A549 (cell line): ENCODE results near the gene NFX1. TPM values are rescaled to one million over a fixed set of nuclear protein-coding genes. Genes with fewer than 3 reads are reported as not detected.

ENCODE experiments used
- ATAC-seq, 2 experiments: fragments of 200-7000 bp in 1 of 2; fragments of >200 bp in 1 of 2; cut with Nextera tagmentation in 1 of 2; cut with Tn5 transposase in 1 of 2; 3 replicates each; pipeline versions ENCODE4 v1.8.0 to v1.9.1; 2018 to 2020; ENCODE audit warnings: mild to moderate bottlenecking in 1 of 2, moderate library complexity in 1 of 2
- CTCF ChIA-PET: fragments of 300-600 bp; sonication (Branson Sonifier 250); formaldehyde crosslinking; extraction: SDS; loops from one replicate; lab custom pipeline; 2021; ENCODE audit warnings: antibody characterized with exemption, inconsistent platforms; lab: Yijun Ruan, JAX
- POLR2A ChIA-PET: fragments of 350-600 bp; formaldehyde crosslinking; extraction: SDS; loops from one replicate; lab custom pipeline; 2021; ENCODE audit warnings: antibody characterized with exemption, inconsistent platforms; lab: Yijun Ruan, JAX
- DNase-seq, 2 experiments: peaks; one replicate each; pipeline versions ENCODE4 v3.0.0 to v3.0.0-alpha.2; 2011 to 2016; ENCODE audit warnings: low read depth in 1 of 2, low spot score in 1 of 2
- FAIRE-seq: peaks from 2 replicates; lab custom pipeline; 2011; peaks lifted over from hg19 to GRCh38; lab: Jason Lieb, UNC
- H3K27ac ChIP-seq, 2 experiments: fragments of >200 bp; sonication (Bioruptor Twin); formaldehyde crosslinking; 3 replicates each; pipeline ENCODE4 v1.5.1; 2016 to 2017
- H3K4me1 ChIP-seq: fragments of >200 bp; sonication (Bioruptor Twin); formaldehyde crosslinking; 3 replicates; pipeline ENCODE4 v1.6.1; 2016
- H3K4me2 ChIP-seq: fragments of >200 bp; sonication (Bioruptor Twin); formaldehyde crosslinking; 3 replicates; pipeline ENCODE4 v1.6.1; 2016
- H3K4me3 ChIP-seq: fragments of >200 bp; sonication (Bioruptor Twin); formaldehyde crosslinking; 3 replicates; pipeline ENCODE4 v1.5.1; 2016
- H3K9me3 ChIP-seq: fragments of >200 bp; sonication (Bioruptor Twin); formaldehyde crosslinking; 3 replicates; pipeline ENCODE4 v1.6.1; 2016
- ATOH8 ChIP-seq: fragments of 250-450 bp; sonication (Bioruptor Pico); IDR thresholded peaks from 2 replicates; pipeline ENCODE4 v1.5.0; 2020; ENCODE audit warnings: low read depth, mild to moderate bottlenecking, moderate library complexity
- BCL3 ChIP-seq: fragments of >200 bp; sonication (Bioruptor Twin); formaldehyde crosslinking; IDR thresholded peaks from 3 replicates; pipeline ENCODE4 v1.6.1; 2016
- BHLHE40 ChIP-seq: IDR thresholded peaks from 2 replicates; pipeline ENCODE4 v1.6.1; 2012; ENCODE audit warnings: low read depth, low read length, inconsistent platforms
- EHF ChIP-seq: fragments of 250-450 bp; sonication (Bioruptor Pico); IDR thresholded peaks from 2 replicates; pipeline ENCODE4 v1.5.0; 2020; ENCODE audit warnings: mild to moderate bottlenecking
- EHMT2 ChIP-seq: fragments of 200-600 bp; sonication (generic); IDR thresholded peaks from 2 replicates; pipeline ENCODE4 v1.6.1; 2016; ENCODE audit warnings: antibody characterized with exemption, low read depth, mild to moderate bottlenecking, moderate library complexity
- ESRRA ChIP-seq: fragments of 150-350 bp; IDR thresholded peaks from 2 replicates; pipeline ENCODE4 v1.6.1; 2014; ENCODE audit warnings: mild to moderate bottlenecking, low read length, borderline replicate concordance
- GATA3 ChIP-seq: IDR thresholded peaks from 2 replicates; pipeline ENCODE4 v1.6.1; 2012; ENCODE audit warnings: borderline replicate concordance
- HDAC2 ChIP-seq: fragments of 200-600 bp; sonication (generic); IDR thresholded peaks from 2 replicates; pipeline ENCODE4 v1.6.1; 2016
- HES2 ChIP-seq: fragments of >200 bp; sonication (Bioruptor Twin); formaldehyde crosslinking; IDR thresholded peaks from 2 replicates; pipeline ENCODE4 v1.6.1; 2016
- HMGXB4 ChIP-seq: fragments of 250-450 bp; sonication (Bioruptor Pico); IDR thresholded peaks from 2 replicates; pipeline ENCODE4 v1.5.0; 2021; ENCODE audit warnings: mild to moderate bottlenecking, moderate library complexity, borderline replicate concordance
- HOXB13 ChIP-seq: fragments of 250-450 bp; sonication (Bioruptor Pico); IDR thresholded peaks from 2 replicates; pipeline ENCODE4 v1.5.0; 2020; ENCODE audit warnings: low read depth, mild to moderate bottlenecking, moderate library complexity
- HOXB5 ChIP-seq: fragments of 250-450 bp; sonication (Bioruptor Pico); IDR thresholded peaks from 2 replicates; pipeline ENCODE4 v1.5.0; 2020; ENCODE audit warnings: mild to moderate bottlenecking, moderate library complexity
- MAFK ChIP-seq: fragments of 450-650 bp; IDR thresholded peaks from 2 replicates; pipeline ENCODE4 v1.6.1; 2014; ENCODE audit not compliant: partially characterized antibody
- MAX ChIP-seq: IDR thresholded peaks from 2 replicates; pipeline ENCODE4 v1.6.1; 2012
- NFE2L2 ChIP-seq: fragments of 150-350 bp; conservative IDR thresholded peaks from 2 replicates; pipeline ENCODE4 v1.6.1; 2014; ENCODE audit warnings: low read length
- PBX3 ChIP-seq: IDR thresholded peaks from 2 replicates; pipeline ENCODE4 v1.6.1; 2012
- POLR2AphosphoS2 ChIP-seq: conservative IDR thresholded peaks from 2 replicates; pipeline ENCODE4 v1.6.1; 2012; ENCODE audit warnings: low read length, improper control_type of control experiment, inconsistent platforms
- RARB ChIP-seq: fragments of 250-450 bp; sonication (Bioruptor Pico); IDR thresholded peaks from 2 replicates; pipeline ENCODE4 v1.8.0; 2021; ENCODE audit warnings: mild to moderate bottlenecking, moderate library complexity
- SMC3 ChIP-seq: fragments of >200 bp; sonication (Bioruptor Twin); formaldehyde crosslinking; IDR thresholded peaks from 3 replicates; pipeline ENCODE4 v1.6.1; 2018; ENCODE audit warnings: inconsistent platforms
- SREBF2 ChIP-seq: fragments of 450-650 bp; IDR thresholded peaks from 2 replicates; pipeline ENCODE4 v1.6.1; 2014; ENCODE audit warnings: mild to moderate bottlenecking, moderate library complexity
- TP53 ChIP-seq: fragments of 250-450 bp; sonication (Bioruptor Pico); IDR thresholded peaks from 2 replicates; pipeline ENCODE4 v1.5.0; 2021; ENCODE audit warnings: mild to moderate bottlenecking, moderate library complexity
- ZFP36 ChIP-seq: fragments of 450-650 bp; IDR thresholded peaks from 2 replicates; pipeline ENCODE4 v1.6.1; 2014; ENCODE audit warnings: borderline replicate concordance; ENCODE audit not compliant: partially characterized antibody
- WGBS: methylation state at CpG from one replicate; pipeline ENCODE4 v1.1.6; 2017; ENCODE audit errors: missing lambda C conversion rate; 5-methylcytosine and 5-hydroxymethylcytosine counted together
- polyA plus RNA-seq, 4 experiments: library from polyadenylated mRNA; depleted of rRNA in 3 of 4; stranded (reverse); fragments of >200 nt; fragmentation: RNase III in 1 of 4; extraction: RNeasy Plus Mini Kit Qiagen cat#74134 plus additional on column Dnase treatment in 1 of 4; gene quantifications; 2 replicates in 3 of 4; 3 replicates in 1 of 4; pipeline ENCODE4 v1.2.3, GENCODE V29; 2011 to 2017

NFX1 gene
- polyA plus RNA-seq, 2 of the 4 experiments (the other 2 are of a cell fraction) = 24.8 to 41.2 TPM

GRCh38 chr9:33277484-33277883, 12.8 kb upstream of the NFX1 start:
- Histone ChIP-seq H3K4me1 (no peaks in the 10 kb centered on the region), H3K4me3 (no peak overlapping the region)
- TF ChIP-seq SMC3 (no peak), EHF (no peak), HOXB13 (CRISPR knock-in tag) (no peak), GATA3 (no peak), ATOH8 (CRISPR knock-in tag) (no peak), HDAC2 (no peak), POLR2AphosphoS2 (no peak), HMGXB4 (CRISPR knock-in tag) (no peak), SREBF2 (no peak)
- TF ChIP-seq, all 56 proteins: peak for 0
- no peak for ATAC-seq
- Histone ChIP-seq H3K4me2 (no peak overlapping the region), H3K27ac (no peak overlapping the region), H3K9me3 (no peaks in the 10 kb centered on the region)
- CTCF ChIA-PET = interaction anchor here (1.3 kb wide), 1 partner anchor 13 kb away, joined by 3 read pairs; the partner anchor contains the start of gene NFX1
- WGBS = 97% methylated on average over 4 of the region's 4 CpGs
- POLR2A ChIA-PET = no interaction called here
- FAIRE-seq = no peak
- DNase-seq = no peak

GRCh38 chr9:33285502-33285901, 4.8 kb upstream of the NFX1 start:
- Histone ChIP-seq H3K4me3 (no peak overlapping the region), H3K4me1 (peaks cover 22% of the 10 kb centered on the region), H3K4me2 (no peak overlapping the region), H3K27ac (no peak overlapping the region), H3K9me3 (no peaks in the 10 kb centered on the region)
- TF ChIP-seq MAX = no peak
- TF ChIP-seq HOXB5 (CRISPR knock-in tag) = no peak
- no peak for TF ChIP-seq EHMT2
- TF ChIP-seq NFE2L2 = no peak
- TF ChIP-seq TP53 (CRISPR knock-in tag) = no peak
- TF ChIP-seq PBX3 = no peak
- TF ChIP-seq HES2 = no peak
- TF ChIP-seq ESRRA = no peak
- TF ChIP-seq MAFK = no peak
- no peak for TF ChIP-seq RARB (CRISPR knock-in tag)
- TF ChIP-seq BCL3 = no peak
- TF ChIP-seq ZFP36 = no peak
- no peak for TF ChIP-seq BHLHE40
- TF ChIP-seq POLR2AphosphoS2 = no peak
- TF ChIP-seq EHF = no peak
- FAIRE-seq = no peak
- no peak for DNase-seq
- 79% methylated on average over 5 of the region's 5 CpGs for whole genome bisulfite sequencing
- POLR2A ChIA-PET = interaction anchor here (0.7 kb wide), 1 partner anchor 1380 kb away, joined by 3 read pairs; no protein-coding TSS in a partner anchor
- ATAC-seq = no peak
- CTCF ChIA-PET = interaction anchor here (0.9 to 7.1 kb wide), 6 partner anchors 12 to 180 kb away, joined by 3 to 63 read pairs (median 13); no protein-coding TSS in a partner anchor
